Upper lobe of left lung (tissue), 6 donors: Measurements from ENCODE around the gene CNTRL. TPM values are rescaled to one million over a fixed set of nuclear protein-coding genes. Genes with fewer than 3 reads are reported as not detected.

Source experiments
- ATAC-seq, 2 donors: fragments of 200-7000 bp; cut with Tn5 transposase; one replicate each; pipeline ENCODE4 v1.9.1; 2022; ENCODE audit warnings: mild to moderate bottlenecking in 2 of 2, moderate library complexity in 2 of 2; ENCODE audit not compliant: low FRiP score in 2 of 2
- DNase-seq, 2 donors: peaks; one replicate each; pipeline ENCODE4 v3.0.0-alpha.2; 2019 to 2020
- H3K27ac ChIP-seq, 4 donors: fragments of 200-600 bp; sonication (generic); one replicate each; pipeline ENCODE4 v1.5.1; 2016 to 2019
- H3K27me3 ChIP-seq, 4 donors: fragments of 200-600 bp; sonication (generic); one replicate each; pipeline ENCODE4 v1.5.1; 2017 to 2019
- H3K36me3 ChIP-seq, 4 donors: fragments of 200-600 bp; sonication (generic); one replicate each; pipeline ENCODE4 v1.5.1; 2016 to 2019
- H3K4me1 ChIP-seq, 4 donors: fragments of 200-600 bp; sonication (generic); one replicate each; pipeline ENCODE4 v1.5.1; 2018 to 2019
- H3K4me3 ChIP-seq, 4 donors: fragments of 200-600 bp; sonication (generic); one replicate each; pipeline ENCODE4 v1.5.1; 2017 to 2019; ENCODE audit warnings: mild to moderate bottlenecking in 2 of 4, moderate library complexity in 1 of 4
- H3K9me3 ChIP-seq, 4 donors: fragments of 200-600 bp; sonication (generic); one replicate each; pipeline ENCODE4 v1.5.1; 2018 to 2019
- CTCF ChIP-seq, 6 experiments: fragments of 450-650 bp in 4 of 6; fragments of 200-600 bp in 2 of 6; sonication (generic) in 2 of 6; IDR thresholded peaks; one replicate each; pipeline ENCODE4 v1.5.1; 2016 to 2019; ENCODE audit warnings: antibody characterized with exemption in 6 of 6
- EP300 ChIP-seq, 4 donors: sonication (generic); formaldehyde crosslinking; IDR thresholded peaks; one replicate each; pipeline ENCODE4 v1.5.1; 2017; ENCODE audit warnings: antibody characterized with exemption in 4 of 4, control low read depth in 2 of 4
- POLR2A ChIP-seq, 4 donors: fragments of 450-650 bp; IDR thresholded peaks; one replicate each; pipeline ENCODE4 v1.5.1; 2016 to 2017; ENCODE audit warnings: antibody characterized with exemption in 4 of 4, mild to moderate bottlenecking in 2 of 4
- POLR2AphosphoS5 ChIP-seq, 2 donors: sonication (generic); formaldehyde crosslinking; IDR thresholded peaks; one replicate each; pipeline ENCODE4 v1.5.1; 2017; ENCODE audit warnings: antibody characterized with exemption in 2 of 2
- WGBS, 2 donors: methylation state at CpG; one replicate each; pipeline ENCODE4 v1.1.5; 2017 to 2018; 5-methylcytosine and 5-hydroxymethylcytosine counted together
- total RNA-seq, 6 donors: library from RNA; depleted of rRNA in 4 of 6; stranded (reverse); fragments of >200 nt in 4 of 6; gene quantifications; one replicate each; pipeline versions ENCODE4 v1.1.0 to v1.2.1, GENCODE V29; 2016 to 2021
- donor health status: DM: no; HTN: no; CAD: no; lungs with moderate emphysema.
- donor health status: DM: no; HTN: yes; CAD: no; lungs with severe emphysema.

CNTRL gene
- total RNA-seq, 6 donors from 2014 or later: 16.1 to 52.4 (median 20.4) TPM

GRCh38 chr9:121210536-121210935, 135.8 kb downstream of the CNTRL start:
- Histone ChIP-seq H3K27me3 (no peaks in the 10 kb centered on the region), H3K4me3 (no peak overlapping the region), H3K36me3 (no peaks in the 10 kb centered on the region), H3K27ac (no peak overlapping the region), H3K4me1 (peaks cover 0 to 7% (median 5%) of the 10 kb centered on the region in 4 donors), H3K9me3 (no peaks in the 10 kb centered on the region)
- TF ChIP-seq POLR2A (IDR thresholded peaks at IDR 0.05) (no peak), CTCF (IDR thresholded peaks at IDR 0.05) (no peak), POLR2AphosphoS5 (IDR thresholded peaks at IDR 0.05) (no peak), EP300 (IDR thresholded peaks at IDR 0.05) (no peak)
- DNase-seq (no peak), ATAC-seq (no peak)
- 80 to 94% methylated on average over 5 of the region's 5 CpGs for WGBS, 2 donors

- ATAC-seq: peak; percentile 95 to 97
- Histone ChIP-seq H3K27ac (peak overlapping the region in 3 of 4 donors; percentile 22 to 66 (median 47)), H3K9me3 (no peaks in the 10 kb centered on the region), H3K4me3 (no peak overlapping the region), H3K4me1 (peaks cover 0 to 7% (median 5%) of the 10 kb centered on the region in 4 donors), H3K27me3 (no peaks in the 10 kb centered on the region), H3K36me3 (no peaks in the 10 kb centered on the region)
- WGBS, 2 donors: 22 to 34% methylated on average over 6 to 9 of the region's 9 CpGs
- peak; percentile 90 to 94 for DNase-seq
- no peak for TF ChIP-seq EP300 (IDR thresholded peaks at IDR 0.05)
- peak; percentile 75 to 93 (median 90) for TF ChIP-seq CTCF (IDR thresholded peaks at IDR 0.05)
Observed at GRCh38 chr9:121213136-121213806, 138.5 kb downstream of the CNTRL start.

- 84 to 85% methylated on average over 2 of the region's 2 CpGs for WGBS, 2 donors
- Histone ChIP-seq H3K9me3 (no peaks in the 10 kb centered on the region), H3K27ac (no peak overlapping the region), H3K4me1 (peaks cover 0 to 7% (median 5%) of the 10 kb centered on the region in 4 donors), H3K36me3 (no peaks in the 10 kb centered on the region), H3K27me3 (no peaks in the 10 kb centered on the region), H3K4me3 (no peak overlapping the region)
- TF ChIP-seq CTCF (IDR thresholded peaks at IDR 0.05) (no peak), POLR2A (IDR thresholded peaks at IDR 0.05) (no peak), EP300 (IDR thresholded peaks at IDR 0.05) (no peak), POLR2AphosphoS5 (IDR thresholded peaks at IDR 0.05) (no peak)
- DNase-seq (no peak), ATAC-seq (no peak)
Observed at GRCh38 chr9:121214005-121214404, 139.2 kb downstream of the CNTRL start.

- no peak overlapping the region for H3K4me3 ChIP-seq
- ATAC-seq: no peak
- no peaks in the 10 kb centered on the region for H3K27me3 ChIP-seq
- no peaks in the 10 kb centered on the region for H3K9me3 ChIP-seq
- no peak for DNase-seq
- peaks cover 0 to 7% (median 5%) of the 10 kb centered on the region in 4 donors for H3K4me1 ChIP-seq
- peak overlapping the region in 1 of 4 donors; percentile 11 for H3K27ac ChIP-seq
- 66 to 77% methylated on average over 3 of the region's 3 CpGs for WGBS, 2 donors
- no peaks in the 10 kb centered on the region for H3K36me3 ChIP-seq
- TF ChIP-seq CTCF (IDR thresholded peaks at IDR 0.05): no peak
- TF ChIP-seq POLR2AphosphoS5 (IDR thresholded peaks at IDR 0.05): no peak
- no peak for TF ChIP-seq EP300 (IDR thresholded peaks at IDR 0.05)
- TF ChIP-seq POLR2A (IDR thresholded peaks at IDR 0.05): no peak
Observed at GRCh38 chr9:121216271-121216805, 141.6 kb downstream of the CNTRL start.
